VCaP (cell line): ENCODE data around the gene HERC4.

Source experiments
- H3K27ac ChIP-seq: fragments of 450-650 bp; 2 replicates; pipeline ENCODE4 v1.5.1; 2017
- CTCF ChIP-seq: fragments of 450-650 bp; conservative IDR thresholded peaks from 2 replicates; pipeline ENCODE4 v1.5.1; 2017; ENCODE audit warnings: mild to moderate bottlenecking, moderate library complexity

HERC4 gene

GRCh38 chr10:67875340-67876238 lies 199.5 kb downstream of the HERC4 start:
- H3K27ac ChIP-seq, result no peak overlapping the region
- TF ChIP-seq CTCF, result no peak
